Endodermal cell (in vitro differentiated cells): Measurements from ENCODE around the gene NCAPH2. TPM values are rescaled to one million over a fixed set of nuclear protein-coding genes. Genes with fewer than 3 reads are reported as not detected.
A peak's percentile ranks its signal among the peaks of the same experiment; 100 is the strongest.

Experiments
- DNase-seq: peaks from one replicate; pipeline ENCODE4 v3.0.0-alpha.2; 2017
- H3K27ac ChIP-seq: 2 replicates; pipeline ENCODE4 v1.5.1; 2013; ENCODE audit warnings: mild to moderate bottlenecking, low read depth, low read length, moderate library complexity
- H3K27me3 ChIP-seq: 2 replicates; pipeline ENCODE4 v1.6.1; 2013; ENCODE audit warnings: mild to moderate bottlenecking, low read length, moderate library complexity; ENCODE audit not compliant: insufficient read depth, control insufficient read depth, poor library complexity, severe bottlenecking
- H3K36me3 ChIP-seq: 2 replicates; pipeline ENCODE4 v1.7.0; 2013; ENCODE audit warnings: mild to moderate bottlenecking, low read length, moderate library complexity; ENCODE audit not compliant: control insufficient read depth, insufficient read depth
- H3K4me1 ChIP-seq: one replicate; pipeline ENCODE4 v1.7.0; 2013; ENCODE audit warnings: low read length; ENCODE audit not compliant: control insufficient read depth, insufficient read depth
- H3K4me3 ChIP-seq: 2 replicates; pipeline ENCODE4 v1.5.1; 2013; ENCODE audit warnings: mild to moderate bottlenecking, low read length, moderate library complexity
- H3K9ac ChIP-seq: 2 replicates; pipeline ENCODE4 v1.6.1; 2013; ENCODE audit warnings: mild to moderate bottlenecking, low read length, moderate library complexity; ENCODE audit not compliant: poor library complexity, severe bottlenecking; ENCODE audit errors: extremely low read depth
- H3K9me3 ChIP-seq: 2 replicates; pipeline ENCODE4 v1.6.1; 2013; ENCODE audit warnings: mild to moderate bottlenecking, low read length, moderate library complexity; ENCODE audit not compliant: control insufficient read depth
- H3K27ac Mint-ChIP-seq: 2 replicates; pipeline ENCODE4 v1.8.0; 2020; ENCODE audit warnings: mixed read lengths
- H3K27me3 Mint-ChIP-seq: 2 replicates; pipeline ENCODE4 v1.8.0; 2021; ENCODE audit warnings: mild to moderate bottlenecking, mixed read lengths; ENCODE audit not compliant: insufficient read depth
- H3K36me3 Mint-ChIP-seq: 2 replicates; pipeline ENCODE4 v1.8.0; 2020; ENCODE audit warnings: low read depth, mixed read lengths
- H3K4me1 Mint-ChIP-seq: 2 replicates; pipeline ENCODE4 v1.8.0; 2020; ENCODE audit warnings: mixed read lengths
- H3K4me3 Mint-ChIP-seq: 2 replicates; pipeline ENCODE4 v1.8.0; 2020; ENCODE audit warnings: mild to moderate bottlenecking, moderate library complexity, mixed read lengths
- H3K9me3 Mint-ChIP-seq: 2 replicates; pipeline ENCODE4 v1.8.0; 2020; ENCODE audit warnings: mild to moderate bottlenecking, mixed read lengths
- WGBS, 2 experiments: methylation state at CpG; one replicate each; pipeline versions ENCODE4 v1.1.5 to v1.1.7; 2013; ENCODE audit warnings: missing lambda C conversion rate in 2 of 2, mixed read lengths in 1 of 2; ENCODE audit not compliant: insufficient coverage in 1 of 2, insufficient read length in 1 of 2; 5-methylcytosine and 5-hydroxymethylcytosine counted together
- total RNA-seq, 2 donors: library from RNA; stranded (reverse); fragmentation: NEBNext Ultra II Directional in 1 of 2; extraction: Animal tissue kit (Norgen Biotek cat#: 25700) in 1 of 2; gene quantifications; 2 replicates in 1 of 2; 3 replicates in 1 of 2; pipeline ENCODE4 v1.2.1, GENCODE V29; 2021
- TF ChIP-seq, protein P1 (sequence below): fragments of 200-600 bp; sonication (generic); conservative IDR thresholded peaks from 2 replicates; pipeline ENCODE4 v1.5.0; 2021; ENCODE audit warnings: antibody characterized with exemption, mild to moderate bottlenecking

Gene NCAPH2
- total RNA-seq, 2 donors from 2014 or later = 63.3 to 73.1 TPM

DNA sequence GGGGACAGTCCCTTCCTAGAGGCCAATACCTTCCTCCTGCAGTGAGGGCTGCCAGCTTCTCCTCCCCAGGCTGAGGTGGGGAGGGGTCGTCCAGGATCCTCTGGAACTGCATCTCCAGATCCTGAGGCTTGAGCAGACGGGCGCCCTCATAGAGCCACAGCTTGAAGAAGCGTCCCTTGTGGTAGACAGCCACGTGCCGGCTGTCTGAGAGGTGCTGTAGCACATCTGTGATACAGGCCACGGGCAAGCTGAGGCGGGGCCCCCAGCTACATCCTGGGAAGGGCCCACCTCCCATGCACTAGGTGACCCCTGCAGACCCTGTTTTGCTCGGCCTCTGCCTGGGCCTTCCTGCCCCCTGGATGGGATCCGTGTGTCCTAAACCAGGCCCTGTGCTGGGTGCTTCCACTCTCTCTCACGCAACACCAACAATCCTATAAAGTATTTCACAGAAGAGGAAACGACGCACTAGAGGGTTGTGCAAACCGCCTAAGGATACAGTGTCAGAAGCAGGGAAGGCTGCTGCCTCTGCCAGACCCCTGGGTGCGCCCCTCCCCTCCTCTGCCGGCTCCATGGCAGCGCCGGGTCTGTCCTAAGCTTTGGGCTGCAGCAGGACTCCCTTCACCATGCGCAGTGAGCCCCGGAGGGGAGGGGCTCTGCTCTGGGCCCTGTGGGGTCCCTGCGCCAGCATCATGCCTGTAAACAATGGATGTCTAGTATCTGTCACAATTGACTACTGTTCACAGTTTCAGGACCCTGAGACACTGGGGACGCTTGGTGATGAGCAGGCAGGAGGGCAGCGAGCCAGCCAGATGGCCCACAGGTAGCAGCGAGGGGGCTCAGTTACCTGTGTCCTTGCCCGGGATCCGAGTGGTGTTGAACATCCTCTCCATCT lies 65.7 kb downstream of the NCAPH2 start:
- Mint-ChIP-seq H3K4me3 (no peak overlapping the region), H3K9me3 (no peaks in the 10 kb centered on the region), H3K4me1 (no peaks in the 10 kb centered on the region), H3K27me3 (no peaks in the 10 kb centered on the region), H3K36me3 (peaks cover 54% of the 10 kb centered on the region), H3K27ac (peak overlapping the region; percentile 70)
- Histone ChIP-seq H3K9me3 (no peaks in the 10 kb centered on the region), H3K36me3 (peaks cover 76% of the 10 kb centered on the region), H3K9ac (no peak overlapping the region), H3K27ac (no peak overlapping the region), H3K27me3 (no peaks in the 10 kb centered on the region), H3K4me1 (no peaks in the 10 kb centered on the region), H3K4me3 (no peak overlapping the region)
- DNase-seq = no peak
- 87 to 94% methylated on average over 18 to 26 of the region's 26 CpGs for WGBS, 2 experiments
- TF ChIP-seq, protein P1, sequence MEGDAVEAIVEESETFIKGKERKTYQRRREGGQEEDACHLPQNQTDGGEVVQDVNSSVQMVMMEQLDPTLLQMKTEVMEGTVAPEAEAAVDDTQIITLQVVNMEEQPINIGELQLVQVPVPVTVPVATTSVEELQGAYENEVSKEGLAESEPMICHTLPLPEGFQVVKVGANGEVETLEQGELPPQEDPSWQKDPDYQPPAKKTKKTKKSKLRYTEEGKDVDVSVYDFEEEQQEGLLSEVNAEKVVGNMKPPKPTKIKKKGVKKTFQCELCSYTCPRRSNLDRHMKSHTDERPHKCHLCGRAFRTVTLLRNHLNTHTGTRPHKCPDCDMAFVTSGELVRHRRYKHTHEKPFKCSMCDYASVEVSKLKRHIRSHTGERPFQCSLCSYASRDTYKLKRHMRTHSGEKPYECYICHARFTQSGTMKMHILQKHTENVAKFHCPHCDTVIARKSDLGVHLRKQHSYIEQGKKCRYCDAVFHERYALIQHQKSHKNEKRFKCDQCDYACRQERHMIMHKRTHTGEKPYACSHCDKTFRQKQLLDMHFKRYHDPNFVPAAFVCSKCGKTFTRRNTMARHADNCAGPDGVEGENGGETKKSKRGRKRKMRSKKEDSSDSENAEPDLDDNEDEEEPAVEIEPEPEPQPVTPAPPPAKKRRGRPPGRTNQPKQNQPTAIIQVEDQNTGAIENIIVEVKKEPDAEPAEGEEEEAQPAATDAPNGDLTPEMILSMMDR = no peak

DNA sequence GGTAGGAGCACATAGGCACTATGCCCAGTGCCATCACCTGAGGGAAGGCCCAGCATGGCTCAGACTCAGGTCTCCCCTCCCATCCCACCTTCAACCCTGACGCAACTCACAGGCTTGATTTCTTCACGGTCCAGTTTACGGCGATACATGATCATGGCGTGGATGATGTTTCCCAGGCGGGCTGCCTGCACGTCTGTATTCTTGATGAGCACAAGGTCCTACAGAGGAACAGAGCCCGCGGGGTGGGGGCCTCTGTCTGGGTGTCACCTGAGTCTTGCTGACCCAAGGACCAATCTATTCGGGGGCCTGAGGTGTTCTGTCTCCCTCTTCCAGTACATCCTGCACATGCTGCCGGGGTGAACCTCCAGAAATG lies 66.3 kb downstream of the NCAPH2 start:
- TF ChIP-seq, protein P1 = no peak
- 92 to 94% methylated on average over 10 to 11 of the region's 11 CpGs for WGBS, 2 experiments
- Histone ChIP-seq H3K36me3 (peaks cover 73% of the 10 kb centered on the region), H3K9ac (no peak overlapping the region), H3K27ac (no peak overlapping the region), H3K4me1 (no peaks in the 10 kb centered on the region), H3K27me3 (no peaks in the 10 kb centered on the region), H3K9me3 (no peaks in the 10 kb centered on the region), H3K4me3 (no peak overlapping the region)
- Mint-ChIP-seq H3K9me3 (no peaks in the 10 kb centered on the region), H3K4me3 (no peak overlapping the region), H3K4me1 (no peaks in the 10 kb centered on the region), H3K27ac (peak overlapping the region; percentile 70), H3K27me3 (no peaks in the 10 kb centered on the region), H3K36me3 (peaks cover 48% of the 10 kb centered on the region)
- DNase-seq = no peak

Other genes with a start within 250 kb of the NCAPH2 start
- gene MAPK12, start 246.5 kb upstream of the NCAPH2 start, total RNA-seq = 10 to 100 TPM; 46.5 to 57.0 TPM
- under 1 TPM; 0.33 to 0.40 TPM for gene MAPK11, start 237.8 kb upstream of the NCAPH2 start, total RNA-seq
- gene PLXNB2, start 200.6 kb upstream of the NCAPH2 start, total RNA-seq = 10 to 100 TPM; 94.7 to 97.7 TPM
- gene DENND6B, start 181.2 kb upstream of the NCAPH2 start, total RNA-seq = 10 to 100 TPM in 1 of 2 donors, 1 to 10 TPM in 1; 8.3 to 14.2 TPM
- 10 to 100 TPM; 58.7 to 81.2 TPM for gene PPP6R2, start 164.9 kb upstream of the NCAPH2 start, total RNA-seq
- 10 to 100 TPM; 89.9 to 90.1 TPM for gene SBF1, start 33.2 kb upstream of the NCAPH2 start, total RNA-seq
- 1 to 10 TPM; 4.0 to 4.2 TPM for gene ADM2, start 26.7 kb upstream of the NCAPH2 start, total RNA-seq
- not detected for gene MIOX, start 21.4 kb upstream of the NCAPH2 start, total RNA-seq
- 10 to 100 TPM; 58.8 to 65.2 TPM for gene LMF2, start 522 bp upstream of the NCAPH2 start, total RNA-seq
- 1 to 10 TPM in 1 of 2 donors, under 1 TPM in 1; 0.89 to 2.3 TPM for gene SCO2, start 17.4 kb downstream of the NCAPH2 start, total RNA-seq
- 1 to 10 TPM; 1.2 to 2.1 TPM for gene TYMP, start 21.8 kb downstream of the NCAPH2 start, total RNA-seq
- not detected for gene KLHDC7B, start 37.7 kb downstream of the NCAPH2 start, total RNA-seq
- gene SYCE3, start 54.7 kb downstream of the NCAPH2 start, total RNA-seq = under 1 TPM; 0.70 to 0.91 TPM
- gene CPT1B, start 70.2 kb downstream of the NCAPH2 start, total RNA-seq = 100 to 1,000 TPM in 1 of 2 donors, 10 to 100 TPM in 1; 83.5 to 105 TPM
- gene CHKB, start 74.6 kb downstream of the NCAPH2 start, total RNA-seq = 100 to 1,000 TPM; 108 TPM
- 1 to 10 TPM; 1.2 to 1.4 TPM for gene MAPK8IP2, start 92.6 kb downstream of the NCAPH2 start, total RNA-seq
- 10 to 100 TPM; 28.6 to 30.6 TPM for gene ARSA, start 119.9 kb downstream of the NCAPH2 start, total RNA-seq
- gene SHANK3, start 164.6 kb downstream of the NCAPH2 start, total RNA-seq = 10 to 100 TPM in 1 of 2 donors, 1 to 10 TPM in 1; 9.4 to 11.1 TPM
- under 1 TPM in 1 of 2 donors, not detected in 1; 0.18 TPM for gene ACR, start 230.0 kb downstream of the NCAPH2 start, total RNA-seq